Fibroblast of skin of abdomen (primary cell): ENCODE data around the gene MLX.
A peak's percentile ranks its signal among the peaks of the same experiment; 100 is the strongest.
"Not testable (repeated sequence)": the region's sequence is repeated elsewhere in the genome, so short reads cannot be mapped to it uniquely, and the experiment has no call there.

Source experiments
- DNase-seq: peaks from one replicate; pipeline ENCODE4 v3.0.0-alpha.2; 2013

The MLX gene

DNA sequence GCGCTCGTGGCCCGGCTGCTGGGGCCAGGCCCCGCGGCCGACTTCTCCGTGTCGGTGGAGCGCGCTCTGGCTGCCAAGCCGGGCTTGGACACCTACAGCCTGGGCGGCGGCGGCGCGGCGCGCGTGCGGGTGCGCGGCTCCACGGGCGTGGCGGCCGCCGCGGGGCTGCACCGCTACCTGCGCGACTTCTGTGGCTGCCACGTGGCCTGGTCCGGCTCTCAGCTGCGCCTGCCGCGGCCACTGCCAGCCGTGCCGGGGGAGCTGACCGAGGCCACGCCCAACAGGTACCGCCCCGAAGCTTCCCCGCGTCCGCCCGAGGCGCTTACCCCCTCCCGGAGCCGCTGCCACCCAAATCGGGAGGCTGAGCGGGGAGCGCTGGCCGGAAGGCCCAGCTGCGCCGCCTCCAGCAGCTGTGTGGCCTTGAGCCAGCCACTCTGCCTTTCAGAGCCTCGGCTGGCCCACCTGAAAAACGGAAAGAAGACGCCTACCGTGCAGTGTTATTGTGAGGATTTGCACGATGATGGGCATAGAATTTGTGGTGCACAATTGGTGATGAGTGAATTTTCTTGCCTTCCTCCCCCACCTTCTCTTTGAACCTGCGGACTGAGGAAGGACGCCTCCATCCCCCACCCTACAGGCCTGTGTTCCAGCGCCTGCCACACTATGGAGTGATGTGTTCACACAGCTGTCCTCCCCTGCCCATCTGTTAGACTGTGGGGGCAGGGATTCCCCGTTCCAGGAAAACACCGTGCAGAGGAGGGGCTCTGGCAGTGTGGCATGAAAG, 30.3 kb upstream of the MLX start:
- DNase-seq = peak; percentile 76

GRCh38 chr17:42537156-42537805, 29.6 kb upstream of the MLX start:
- no peak for DNase-seq

DNA sequence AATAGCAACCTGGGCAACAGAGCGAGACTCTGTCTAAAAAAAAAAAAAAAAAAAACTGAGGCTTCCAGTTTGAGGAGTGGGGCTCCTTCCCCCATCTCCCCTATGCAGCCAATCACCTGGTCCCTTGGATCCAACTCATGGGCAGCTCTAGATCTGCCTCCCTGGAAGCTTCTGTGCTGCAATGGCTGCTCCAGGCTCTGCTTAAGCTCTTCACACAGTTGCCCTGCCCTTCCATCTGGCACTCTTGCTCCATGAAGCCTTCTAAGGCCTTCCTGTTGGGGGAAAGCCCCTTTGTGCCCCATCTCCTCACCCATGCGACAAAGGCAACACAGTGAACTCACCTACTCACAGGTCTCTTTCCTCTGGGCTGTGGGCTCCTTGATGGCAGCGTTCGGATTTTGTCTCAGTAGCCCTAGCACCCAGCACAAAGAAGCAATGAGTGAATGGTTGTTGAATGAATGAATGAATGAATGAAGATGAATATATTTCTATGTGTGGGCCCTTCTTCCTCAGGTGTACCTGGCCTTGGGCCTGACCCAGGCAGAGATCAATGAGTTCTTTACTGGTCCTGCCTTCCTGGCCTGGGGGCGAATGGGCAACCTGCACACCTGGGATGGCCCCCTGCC, 29.0 kb upstream of the MLX start:
- no peak for DNase-seq

GRCh38 chr17:42538482-42538881, 28.4 kb upstream of the MLX start:
- DNase-seq = no peak

DNA sequence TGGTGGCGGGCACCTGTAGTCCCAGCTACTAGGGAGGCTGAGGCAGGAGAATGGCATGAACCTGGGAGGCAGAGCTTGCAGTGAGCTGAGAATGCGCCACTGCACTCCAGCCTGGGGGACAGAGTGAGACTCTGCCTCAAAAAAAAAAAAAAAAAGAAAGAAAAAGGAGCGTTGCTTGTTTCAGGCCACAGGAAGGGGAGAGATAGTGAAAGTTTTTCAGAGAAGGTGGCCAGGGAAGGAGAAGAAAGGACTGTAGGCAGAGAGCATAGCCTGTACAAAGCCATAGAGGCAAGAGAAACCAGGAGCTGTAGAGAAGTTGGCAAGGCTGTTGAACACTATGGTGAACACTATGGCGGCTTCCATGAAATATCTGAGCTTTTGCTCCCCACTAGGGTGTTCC, 26.3 kb upstream of the MLX start:
- not testable (repeated sequence) for DNase-seq

DNA sequence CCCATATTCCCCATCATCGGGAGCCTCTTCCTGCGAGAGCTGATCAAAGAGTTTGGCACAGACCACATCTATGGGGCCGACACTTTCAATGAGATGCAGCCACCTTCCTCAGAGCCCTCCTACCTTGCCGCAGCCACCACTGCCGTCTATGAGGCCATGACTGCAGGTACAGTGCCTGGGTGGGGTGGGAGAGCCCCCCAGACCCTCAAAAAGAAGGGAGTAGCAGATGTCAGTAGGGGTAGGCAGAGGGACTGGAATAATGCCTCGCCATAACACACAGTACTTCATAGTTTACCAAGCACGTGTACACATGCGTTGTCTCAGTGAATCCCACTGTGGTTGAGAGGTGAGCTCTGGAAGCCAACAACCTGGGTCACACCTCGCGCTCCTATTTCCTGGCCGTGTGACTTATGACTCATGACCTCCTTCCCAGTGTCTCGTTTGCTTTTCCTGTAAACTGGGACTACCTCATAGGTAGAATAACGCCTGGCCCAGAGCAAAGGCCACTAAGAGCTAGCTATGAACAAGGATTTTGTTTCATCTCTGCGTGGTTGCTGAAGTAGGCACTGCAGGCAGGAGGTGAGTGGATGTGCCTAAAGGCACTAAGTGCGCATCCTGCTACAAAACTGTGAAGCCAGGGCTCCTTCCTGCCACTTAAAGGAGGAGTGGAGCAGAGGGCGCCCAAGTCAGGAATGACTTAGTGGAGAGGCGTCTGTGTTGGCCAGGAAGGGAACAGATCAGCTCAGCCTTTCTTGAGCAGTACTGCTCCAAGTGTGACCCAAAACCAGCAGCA, 25.7 kb upstream of the MLX start:
- DNase-seq = no peak

GRCh38 chr17:42543190-42544079, 23.5 kb upstream of the MLX start:
- DNase-seq = no peak

DNA sequence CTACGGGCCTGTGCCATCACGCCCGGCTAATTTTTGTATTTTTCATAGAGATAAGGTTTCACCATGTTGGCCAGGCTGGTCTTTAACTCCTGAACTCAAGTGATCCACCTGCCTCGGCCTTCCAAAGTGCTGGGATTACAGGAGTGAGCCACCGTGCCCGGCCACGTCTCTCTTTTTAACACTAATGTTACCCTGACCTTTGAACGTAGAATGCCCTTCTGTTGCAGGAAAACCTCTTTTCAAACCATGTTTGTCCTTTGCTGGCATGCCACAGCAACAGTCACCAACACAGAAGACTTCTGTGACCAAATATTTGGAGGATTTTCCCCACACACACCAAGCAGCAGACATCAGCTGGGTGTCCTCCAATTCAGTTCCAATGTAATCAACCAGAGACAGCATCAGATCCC, 22.0 kb upstream of the MLX start:
- no peak for DNase-seq

DNA sequence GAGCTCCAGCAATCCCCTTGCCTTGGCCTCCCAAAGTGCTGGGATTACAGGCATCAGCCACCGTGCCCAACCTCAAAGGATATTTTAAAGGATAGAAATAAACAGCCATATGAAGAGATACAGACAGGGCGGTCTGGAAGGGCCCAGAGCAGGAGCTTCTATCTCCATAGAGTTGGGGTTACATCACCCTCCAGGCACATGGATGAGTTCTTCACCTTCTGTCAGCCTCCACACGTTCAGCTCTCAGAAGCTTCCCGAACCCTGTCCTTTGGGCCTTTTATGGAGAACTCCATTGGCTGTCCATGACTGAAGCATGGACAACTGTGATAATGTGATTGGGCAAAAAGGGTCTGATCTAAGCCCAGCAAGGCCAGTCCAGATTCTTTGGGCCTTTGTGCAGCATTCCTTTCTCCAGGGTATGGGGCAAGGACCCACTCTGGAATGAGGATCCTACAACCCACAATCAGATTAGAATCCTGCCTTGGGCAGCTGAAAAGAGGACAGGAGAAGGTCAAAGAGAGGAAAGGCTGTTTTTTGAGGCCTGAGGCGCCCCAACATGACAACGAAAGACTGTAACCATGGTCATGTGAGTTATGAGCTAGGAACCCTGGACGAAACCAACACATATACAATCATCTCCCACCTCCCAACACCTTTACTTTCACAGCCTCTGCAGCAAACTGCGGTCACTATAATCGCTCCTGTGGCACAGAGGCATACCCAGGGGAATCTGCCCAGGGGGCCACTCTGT, 21.0 kb upstream of the MLX start:
- not testable (repeated sequence) for DNase-seq

- DNase-seq = no peak
These were observed 19.9 kb upstream of the MLX start for GRCh38 chr17:42547001-42547461.

DNA sequence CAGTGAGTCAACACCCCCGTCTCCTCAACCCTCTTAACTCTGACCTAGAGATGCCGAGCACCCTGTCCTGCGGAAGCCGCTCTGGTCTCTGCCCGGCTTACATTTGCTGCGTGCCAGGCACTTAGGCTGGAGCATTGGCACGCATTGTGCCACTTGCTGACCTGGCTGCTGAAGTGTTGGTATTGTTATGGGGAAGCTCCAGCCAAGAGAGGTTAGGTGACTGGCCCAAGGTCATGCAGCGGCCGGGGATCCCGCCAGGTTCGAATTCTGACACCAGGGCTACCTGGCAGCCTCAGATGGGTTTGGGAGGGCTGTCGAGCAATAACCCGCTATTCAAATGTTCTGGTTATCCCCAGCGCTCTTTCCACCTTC, 19.2 kb upstream of the MLX start:
- DNase-seq = no peak

DNA sequence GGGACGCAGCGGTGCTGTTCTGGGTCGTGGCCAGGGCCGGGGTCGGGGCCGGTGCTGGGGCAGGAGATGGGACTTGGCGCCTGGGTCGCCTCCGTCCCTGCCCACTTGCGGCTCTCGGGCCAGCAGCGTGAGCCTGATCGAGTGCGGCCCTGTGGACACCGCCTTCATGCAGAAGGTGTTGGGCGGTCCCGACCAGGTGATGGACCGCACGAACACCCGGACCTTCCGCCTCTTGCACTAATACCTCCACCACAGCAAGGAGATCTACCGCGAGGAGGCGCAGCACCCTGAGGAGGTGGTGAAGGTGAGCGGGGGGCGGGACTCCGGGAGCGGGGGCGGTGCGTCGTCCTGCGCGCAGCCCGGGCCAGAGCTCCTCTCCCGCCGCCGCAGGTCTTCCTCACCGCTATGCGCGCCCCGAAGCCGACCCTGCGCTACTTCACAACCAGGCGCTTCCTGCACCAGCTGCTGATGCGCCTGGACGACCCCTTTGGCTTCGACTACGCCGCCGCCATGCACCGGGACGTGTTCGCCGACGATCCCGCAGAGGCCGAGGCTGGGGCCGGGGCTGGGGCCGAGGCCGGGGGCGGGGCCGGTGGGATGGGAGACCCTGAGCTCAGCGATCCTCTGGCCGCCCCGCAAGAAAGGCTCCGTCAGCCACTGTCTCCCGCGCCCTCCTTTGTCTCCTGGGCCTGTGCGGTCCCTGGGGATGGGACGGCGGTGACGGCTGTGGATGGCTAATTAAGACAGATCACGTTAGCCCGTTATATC, 18.6 kb upstream of the MLX start:
- peak; percentile 31 for DNase-seq

- DNase-seq = no peak
These were observed 17.7 kb upstream of the MLX start for GRCh38 chr17:42548993-42549755.

GRCh38 chr17:42552736-42553135, 14.2 kb upstream of the MLX start, which contains the start of gene HSD17B1:
Gene HSD17B1 (plus strand): TSS chr17:42552923. CDS start chr17:42552934, 11 bp downstream.
- not testable (repeated sequence) for DNase-seq

DNA sequence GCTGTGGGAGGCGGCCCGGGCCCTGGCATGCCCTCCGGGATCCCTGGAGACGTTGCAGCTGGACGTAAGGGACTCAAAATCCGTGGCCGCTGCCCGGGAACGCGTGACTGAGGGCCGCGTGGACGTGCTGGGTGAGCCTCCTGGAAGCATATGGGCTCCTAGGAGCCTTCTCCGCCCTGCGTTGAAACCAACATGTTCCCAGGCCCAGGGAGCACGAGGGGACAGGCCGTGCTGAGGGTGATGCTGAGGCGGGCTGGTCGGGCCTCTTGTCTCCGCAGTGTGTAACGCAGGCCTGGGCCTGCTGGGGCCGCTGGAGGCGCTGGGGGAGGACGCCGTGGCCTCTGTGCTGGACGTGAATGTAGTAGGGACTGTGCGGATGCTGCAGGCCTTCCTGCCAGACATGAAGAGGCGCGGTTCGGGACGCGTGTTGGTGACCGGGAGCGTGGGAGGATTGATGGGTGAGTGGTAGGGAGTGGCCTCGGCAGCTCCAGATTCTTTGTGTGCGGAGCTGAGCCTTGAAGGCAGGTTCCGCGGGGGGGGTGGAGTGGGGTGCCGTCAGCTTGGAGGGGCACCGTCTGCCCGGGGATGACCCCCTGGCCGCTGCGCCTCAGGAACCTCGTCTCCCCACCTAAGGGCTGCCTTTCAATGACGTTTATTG, 13.6 kb upstream of the MLX start:
- no peak for DNase-seq

DNA sequence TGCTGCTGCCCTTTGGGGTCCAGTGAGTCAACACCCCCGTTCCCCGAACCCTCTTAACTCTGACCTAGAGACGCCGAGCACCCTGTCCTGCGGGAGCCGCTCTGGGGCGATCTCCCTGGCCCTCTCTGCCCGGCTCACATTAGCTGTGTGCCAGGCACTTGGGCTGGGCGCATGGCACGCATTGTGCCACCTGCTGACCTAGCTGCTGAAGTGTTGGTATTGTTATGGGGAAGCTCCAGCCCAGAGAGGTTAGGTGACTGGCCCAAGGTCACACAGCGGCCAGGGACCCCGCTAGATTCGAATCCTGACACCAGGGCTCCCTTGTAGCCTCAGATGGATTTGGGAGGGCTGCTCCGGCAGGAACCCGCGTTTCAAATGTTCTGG, 13.0 kb upstream of the MLX start:
- DNase-seq = no peak

DNA sequence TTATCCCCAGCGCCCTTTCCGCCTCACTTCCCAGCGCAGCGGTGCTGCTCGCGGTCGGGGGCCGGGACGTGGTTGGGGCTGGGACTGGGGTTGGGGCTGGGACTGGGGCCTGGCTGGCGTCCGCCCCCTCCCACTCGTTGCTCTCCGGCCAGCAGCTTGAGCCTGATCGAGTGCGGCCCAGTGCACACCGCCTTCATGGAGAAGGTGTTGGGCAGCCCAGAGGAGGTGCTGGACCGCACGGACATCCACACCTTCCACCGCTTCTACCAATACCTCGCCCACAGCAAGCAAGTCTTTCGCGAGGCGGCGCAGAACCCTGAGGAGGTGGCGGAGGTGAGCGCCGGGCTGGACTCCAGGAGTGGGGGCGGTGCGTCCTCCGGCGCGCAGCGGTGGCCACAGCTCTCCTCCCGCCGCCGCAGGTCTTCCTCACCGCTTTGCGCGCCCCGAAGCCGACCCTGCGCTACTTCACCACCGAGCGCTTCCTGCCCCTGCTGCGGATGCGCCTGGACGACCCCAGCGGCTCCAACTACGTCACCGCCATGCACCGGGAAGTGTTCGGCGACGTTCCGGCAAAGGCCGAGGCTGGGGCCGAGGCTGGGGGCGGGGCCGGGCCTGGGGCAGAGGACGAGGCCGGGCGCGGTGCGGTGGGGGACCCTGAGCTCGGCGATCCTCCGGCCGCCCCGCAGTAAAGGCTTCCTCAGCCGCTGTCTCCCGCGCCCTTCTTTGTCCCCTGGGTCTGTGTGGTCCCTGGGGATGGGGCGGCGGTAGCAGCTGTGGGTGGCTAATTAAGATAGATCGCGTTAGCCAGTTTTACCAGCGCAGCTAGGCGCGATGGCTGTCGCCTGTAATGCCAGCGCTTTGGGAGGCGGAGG, 12.4 kb upstream of the MLX start:
- DNase-seq = peak; percentile 82

DNA sequence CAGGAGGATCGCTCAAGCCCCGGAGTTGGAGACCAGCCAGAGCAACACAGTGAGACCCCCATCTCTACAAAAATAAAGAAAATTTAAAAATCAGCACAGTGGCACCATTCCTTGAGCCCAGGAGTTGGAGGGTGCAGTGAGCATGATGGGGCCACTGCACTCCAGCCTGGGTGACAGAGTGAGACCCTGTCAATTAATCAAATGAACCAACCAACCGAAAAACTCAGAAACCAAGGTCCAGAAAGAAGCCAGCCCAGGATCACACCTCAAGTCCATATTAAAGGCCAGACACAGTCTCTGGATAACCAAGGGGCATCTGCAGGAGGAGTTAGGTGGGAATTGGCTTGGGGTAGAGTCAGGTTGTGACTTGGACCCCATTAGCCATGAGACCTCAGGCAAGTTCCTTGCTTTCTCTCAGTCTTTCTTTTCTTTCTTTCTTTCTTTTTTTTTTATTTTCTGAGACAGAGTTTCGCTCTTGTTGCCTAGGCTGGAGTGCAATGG, 11.7 kb upstream of the MLX start:
- DNase-seq = no peak
